Activated CD4-positive, alpha-beta T cell treated with anti-CD3 and anti-CD28 coated beads, Interleukin-2, amount 50 U/mL, for 48 hours (primary cell): ENCODE results near the gene CADPS2.

Experiments used
- DNase-seq, 2 experiments: peaks; one replicate each; pipeline ENCODE4 v3.0.0-alpha.2; 2020

CADPS2 gene

DNA sequence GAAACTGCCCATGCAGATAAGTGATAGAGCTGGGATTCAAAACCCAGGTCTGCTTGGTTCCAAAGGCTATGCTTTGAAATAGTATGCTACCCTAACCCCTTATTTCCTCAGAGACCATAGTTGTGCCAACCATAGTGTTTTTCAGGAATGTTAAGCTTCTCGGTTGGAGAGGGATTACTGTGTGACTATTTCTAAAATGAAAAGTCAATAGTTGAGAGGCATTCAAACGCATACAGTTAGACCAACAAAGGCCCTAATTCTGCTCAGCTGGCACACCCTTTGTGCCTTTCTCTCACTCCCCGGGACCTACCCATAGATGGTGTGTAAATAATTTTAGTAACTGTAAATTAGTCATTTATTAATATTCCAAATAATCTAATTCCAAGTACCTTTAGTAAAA, 118.9 kb downstream of the CADPS2 start:
- DNase-seq = no peak

DNA sequence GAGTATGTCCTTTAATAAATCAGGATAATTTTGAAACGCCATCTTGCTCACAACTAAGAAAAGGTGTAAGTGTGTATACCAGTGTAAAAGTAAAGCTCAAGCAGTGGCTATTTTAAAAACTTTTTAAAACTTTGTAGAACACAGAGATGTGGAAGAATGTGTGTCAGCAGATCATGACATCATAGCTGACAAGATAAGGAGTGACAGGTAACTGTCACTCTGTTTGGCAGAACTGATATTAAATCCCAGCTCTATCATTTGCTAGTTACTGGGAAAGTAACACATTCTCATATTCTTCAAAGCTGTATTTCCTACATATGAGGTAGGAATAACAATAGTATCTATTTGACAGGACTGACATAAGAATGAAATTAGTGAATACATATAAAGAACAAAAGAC, 119.7 kb downstream of the CADPS2 start:
- no peak for DNase-seq

DNA sequence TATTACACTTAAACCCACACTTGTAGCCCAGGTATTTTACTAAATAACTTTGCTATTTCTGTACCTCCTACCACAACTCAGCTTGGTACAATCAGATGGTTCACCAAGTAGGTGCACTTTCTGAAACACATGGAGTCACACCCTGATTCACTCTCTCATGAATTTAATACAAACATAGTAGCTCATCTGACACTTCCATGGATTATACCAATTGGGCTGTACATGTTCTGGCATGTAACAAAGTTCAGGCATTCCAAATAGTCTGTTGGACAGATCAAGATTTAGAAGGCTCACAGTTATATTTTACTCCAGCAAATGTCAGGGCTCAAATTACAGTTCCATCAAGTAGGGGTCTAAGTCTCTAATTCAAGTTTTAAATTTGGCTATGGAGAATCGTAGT, 121.4 kb downstream of the CADPS2 start:
- DNase-seq = no peak

DNA sequence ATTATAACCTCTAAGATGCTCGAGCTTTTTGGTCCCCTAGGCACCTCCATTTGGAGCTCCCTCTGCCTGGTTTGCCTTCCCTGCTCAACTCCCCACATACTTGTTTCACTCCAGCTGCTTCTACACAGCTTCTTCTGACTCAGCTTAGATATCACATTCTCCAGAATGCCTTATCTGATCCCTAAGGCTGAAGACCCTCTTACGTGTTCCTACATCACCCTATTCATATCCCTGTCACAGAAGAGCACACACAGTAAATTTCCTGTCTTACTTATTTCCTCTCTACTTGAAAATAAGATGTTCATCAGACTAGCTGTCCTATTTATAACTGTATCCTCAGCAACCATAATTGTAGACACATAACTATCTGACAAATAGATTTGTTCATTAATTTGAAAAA, 122.2 kb downstream of the CADPS2 start:
- DNase-seq = no peak

DNA sequence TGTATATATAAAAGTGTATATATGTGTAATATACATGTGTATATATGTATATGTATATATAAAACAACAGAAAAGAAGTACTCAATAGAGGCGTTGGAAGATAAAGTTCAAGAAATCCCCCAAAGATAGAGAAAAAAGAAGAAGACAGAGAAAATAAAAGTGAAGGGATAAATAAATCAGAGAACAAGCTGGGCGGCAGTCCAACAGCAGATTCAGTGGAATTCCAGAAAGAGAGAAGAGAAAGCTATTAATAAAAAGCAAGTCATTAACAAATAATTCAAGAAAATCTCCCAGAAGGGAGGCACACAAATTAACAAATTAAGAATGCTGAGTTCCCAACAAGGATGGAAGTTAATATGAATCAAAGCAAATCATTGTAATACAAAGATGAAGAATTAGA, 124.2 kb downstream of the CADPS2 start:
- no peak for DNase-seq

DNA sequence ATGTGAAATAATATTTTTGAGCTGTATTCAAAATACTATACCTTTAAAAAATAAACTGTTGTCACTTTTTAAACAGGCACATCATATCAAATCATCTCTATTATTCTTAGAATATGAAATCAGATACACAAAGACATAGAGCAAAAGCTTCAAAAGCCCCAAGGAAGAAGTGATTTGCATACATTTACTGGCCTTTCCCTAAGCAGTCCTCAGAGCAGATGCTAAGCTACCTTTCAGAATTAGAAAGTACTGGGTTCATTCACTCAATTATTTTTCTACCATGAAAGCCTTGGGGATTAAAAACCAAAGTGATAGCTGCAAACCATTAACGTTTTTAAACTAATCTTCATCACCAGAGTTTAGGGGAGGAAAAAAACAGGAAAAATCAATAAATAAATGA, 127.8 kb downstream of the CADPS2 start:
- no peak for DNase-seq

DNA sequence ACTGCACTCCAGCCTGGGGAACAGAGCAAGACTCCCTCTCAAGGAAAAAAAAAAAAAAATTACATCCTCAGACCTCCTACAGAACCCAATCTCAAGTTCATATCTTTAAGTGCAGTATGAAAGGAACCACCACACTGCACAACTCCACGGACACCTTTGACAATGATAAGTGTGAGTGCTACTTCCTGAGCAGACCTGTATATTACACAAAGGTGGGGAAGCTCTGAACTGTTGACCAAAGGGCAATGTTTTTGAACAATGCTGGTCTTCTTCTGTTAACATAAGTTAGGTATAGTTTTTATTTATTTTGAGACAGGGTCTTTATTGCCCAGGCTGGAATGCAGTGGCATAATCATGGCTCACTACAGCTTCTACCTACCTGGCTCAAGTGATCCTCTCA, 129.4 kb downstream of the CADPS2 start:
- no peak for DNase-seq

DNA sequence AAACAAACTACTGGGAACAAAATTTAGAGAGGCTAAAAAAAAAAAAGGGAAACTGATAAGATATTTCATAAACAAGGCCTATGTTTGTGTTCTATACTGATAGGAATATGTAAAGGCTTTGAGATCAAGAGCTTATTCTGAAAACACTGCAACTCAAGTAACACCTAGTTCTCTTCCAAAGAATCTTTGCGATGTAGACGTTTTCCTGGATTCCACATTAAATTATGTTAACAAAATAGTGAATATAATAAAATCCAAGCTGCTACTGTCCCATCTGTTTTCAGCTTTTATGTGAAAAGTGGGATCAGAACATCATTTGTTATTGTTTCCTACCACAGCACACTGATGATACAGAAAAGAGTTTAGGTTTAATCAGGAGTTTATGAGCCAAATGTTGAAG, 130.6 kb downstream of the CADPS2 start:
- DNase-seq = no peak

DNA sequence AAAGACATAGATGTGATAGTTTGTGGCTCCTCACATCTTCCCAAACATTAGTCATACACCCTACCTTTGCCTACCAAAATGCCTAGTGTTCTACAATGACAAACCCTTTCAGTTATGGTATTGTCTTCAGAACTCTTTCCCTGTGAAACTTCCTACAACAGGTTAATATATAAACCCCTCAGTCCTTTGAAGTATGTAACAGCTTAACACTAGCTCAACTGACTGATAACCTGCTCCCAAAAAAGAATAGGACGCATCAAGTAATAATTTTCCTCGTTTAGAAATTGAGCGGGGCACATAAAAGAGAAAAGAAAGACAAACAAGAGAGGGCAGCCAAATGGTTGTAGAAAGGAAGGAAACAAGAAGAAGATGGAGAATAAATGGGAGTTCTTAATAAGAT, 133.7 kb downstream of the CADPS2 start:
- DNase-seq = no peak

DNA sequence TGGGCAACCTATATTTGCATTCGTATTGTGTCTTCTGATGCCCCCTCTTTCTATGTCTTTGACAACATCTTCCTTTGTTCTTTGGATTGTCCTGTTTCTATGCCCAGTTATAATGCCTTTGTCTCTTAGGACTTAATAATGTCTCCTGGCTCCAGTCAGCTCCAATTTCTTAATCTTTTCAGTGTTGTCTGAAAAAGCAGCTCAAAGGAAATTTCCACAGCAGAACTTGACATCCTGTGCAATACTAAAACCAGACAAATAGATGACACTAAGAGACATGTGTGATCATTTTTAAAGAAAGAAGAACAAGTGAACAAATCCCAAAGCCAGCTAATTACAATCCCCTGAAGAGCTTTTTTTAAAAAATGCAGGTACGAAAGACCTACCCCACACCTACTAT, 135.9 kb downstream of the CADPS2 start:
- no peak for DNase-seq

DNA sequence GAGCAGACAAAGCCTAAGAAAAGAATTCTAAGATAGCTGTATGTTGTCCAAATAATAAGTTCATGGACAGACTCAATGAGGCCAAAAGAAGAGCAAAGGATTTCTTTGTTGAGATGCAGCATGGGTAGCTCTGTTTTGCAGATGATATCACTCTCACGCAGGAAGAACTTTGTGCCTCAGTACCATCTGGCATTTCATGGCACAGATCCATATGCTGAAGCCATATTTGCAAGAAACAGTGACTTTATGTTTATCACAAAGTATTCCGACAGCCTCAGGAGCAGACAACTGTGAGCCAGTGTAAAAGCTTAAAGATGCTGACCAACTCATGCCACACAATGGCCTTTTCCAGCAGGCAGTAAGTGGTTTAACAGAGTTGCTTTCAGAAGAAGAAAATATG, 138.1 kb downstream of the CADPS2 start:
- DNase-seq = no peak

DNA sequence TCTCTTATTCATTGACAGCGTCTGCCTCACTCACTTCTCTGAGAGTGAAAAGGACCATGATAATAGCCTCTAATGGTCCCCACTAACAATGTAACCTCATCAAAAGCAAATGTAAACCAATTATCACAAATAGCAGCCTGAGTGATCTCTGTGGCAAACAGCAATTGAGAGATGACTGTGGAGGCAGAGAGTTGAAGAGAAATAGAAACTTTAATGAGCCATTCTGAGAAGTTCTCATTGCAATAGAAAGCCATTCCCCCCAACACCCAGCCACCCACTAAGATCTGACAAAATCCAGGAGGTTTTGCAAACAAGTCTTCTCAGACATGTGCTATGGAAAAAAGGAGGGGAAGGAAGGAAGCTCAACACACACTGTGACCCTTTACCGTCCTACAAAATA, 139.3 kb downstream of the CADPS2 start:
- no peak for DNase-seq

DNA sequence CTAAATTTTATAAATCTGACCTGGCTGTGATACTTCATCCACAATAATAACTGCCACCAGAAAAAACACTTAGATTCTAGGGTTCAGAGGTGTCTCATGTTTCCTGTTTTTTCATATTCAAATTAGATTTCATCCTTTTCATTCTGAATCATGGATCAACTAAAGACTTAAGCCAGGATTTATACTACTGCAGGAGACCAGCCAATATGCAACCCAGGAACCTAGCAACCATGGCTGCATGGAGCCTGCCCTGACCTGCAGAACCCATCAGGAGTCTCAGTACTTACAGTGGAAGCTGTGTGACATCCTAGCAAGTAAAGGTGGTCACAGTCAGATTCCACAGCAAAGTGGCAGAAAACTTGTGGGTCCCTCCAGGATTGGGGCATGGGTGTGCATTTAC, 143.0 kb downstream of the CADPS2 start:
- no peak for DNase-seq

DNA sequence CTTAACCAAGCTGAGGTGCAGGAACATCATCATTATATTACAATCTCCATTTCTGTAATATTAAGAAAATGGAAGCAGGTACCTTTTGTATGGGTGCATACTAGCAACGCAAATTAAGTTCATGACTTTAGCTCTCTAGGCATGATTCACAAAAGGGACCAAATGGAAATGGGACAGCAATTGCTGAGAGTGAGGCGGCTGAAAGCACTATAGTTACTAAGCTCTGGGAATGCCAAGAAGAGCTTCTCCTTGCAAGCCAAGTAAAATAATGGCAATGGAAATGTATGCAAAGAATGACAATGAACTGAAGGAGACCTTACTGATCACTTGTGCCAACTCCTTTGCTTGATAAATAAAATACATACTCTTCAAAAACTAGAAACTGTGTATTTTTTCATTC, 147.3 kb downstream of the CADPS2 start:
- DNase-seq = no peak

DNA sequence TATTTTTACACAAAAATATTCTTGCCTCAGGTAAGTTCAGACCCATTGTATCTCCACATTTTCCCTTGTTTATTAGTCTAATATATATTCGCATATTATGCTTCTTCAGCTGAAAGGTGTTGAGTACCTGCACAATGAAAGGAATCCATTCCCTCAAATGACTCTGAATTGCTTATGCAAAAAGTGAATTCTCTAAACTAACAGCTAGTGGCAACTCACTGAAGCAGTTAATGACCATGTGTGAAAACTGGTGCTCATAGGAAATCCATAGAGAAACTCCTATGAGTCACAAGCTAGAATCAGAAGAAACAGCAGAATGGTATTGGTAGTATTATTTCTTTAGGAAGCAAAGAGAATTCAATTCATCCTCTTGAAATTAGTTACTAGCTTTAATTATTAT, 150.1 kb downstream of the CADPS2 start:
- DNase-seq = no peak

DNA sequence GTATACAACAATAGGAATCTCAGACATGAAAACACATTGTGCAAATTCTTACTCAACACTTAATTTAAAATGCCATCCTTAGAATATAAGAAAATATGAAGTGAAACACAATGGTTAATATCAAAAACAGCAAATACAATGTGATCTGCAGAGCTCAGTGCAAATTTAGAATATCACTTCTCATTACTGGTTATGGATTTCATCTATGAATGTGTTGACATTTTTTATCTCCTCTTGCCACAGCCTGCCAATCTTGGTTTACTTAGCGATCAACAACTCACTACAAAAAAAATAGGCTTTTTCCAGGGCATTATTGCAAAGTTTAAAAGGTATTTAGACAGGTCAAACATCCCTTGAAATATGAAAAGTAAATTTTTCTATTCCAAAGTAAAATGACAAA, 158.5 kb downstream of the CADPS2 start:
- DNase-seq = no peak

DNA sequence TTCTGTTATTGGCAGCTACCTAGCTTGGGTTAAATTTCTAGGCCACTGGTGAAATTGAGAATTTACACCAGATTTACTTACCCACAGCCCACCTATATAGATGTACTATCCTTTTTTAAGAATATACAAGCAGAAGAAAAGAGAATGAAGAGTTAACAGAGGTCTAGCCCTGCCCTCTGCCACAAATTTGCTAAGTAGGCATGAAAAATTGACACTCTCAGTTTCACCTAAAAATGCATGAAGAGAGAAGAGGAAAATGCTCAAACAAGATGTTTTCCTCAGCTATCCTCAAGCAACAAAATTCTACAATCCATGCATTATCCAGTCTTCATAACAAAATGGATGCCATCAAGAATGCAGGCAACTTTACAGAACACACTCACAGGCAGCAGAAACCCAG, 158.9 kb downstream of the CADPS2 start:
- no peak for DNase-seq

DNA sequence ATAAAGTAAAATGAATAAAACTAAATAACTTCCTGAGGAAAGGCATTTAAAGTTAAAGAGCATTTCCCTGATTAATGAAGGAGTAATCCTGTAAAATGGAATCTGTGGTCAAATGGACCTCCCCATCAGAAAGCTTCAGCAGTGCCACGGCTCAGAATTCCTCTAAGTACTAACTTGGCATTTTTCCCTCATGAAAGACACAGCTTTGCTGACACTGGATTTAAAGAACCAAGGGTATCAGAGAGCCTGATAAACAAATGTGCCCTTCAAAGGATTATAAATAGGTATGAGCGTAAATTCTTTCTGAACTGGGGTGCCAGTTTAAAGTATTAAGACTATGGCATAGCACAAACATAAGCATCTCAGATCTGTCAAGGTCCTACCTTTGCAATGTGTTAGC, 159.4 kb downstream of the CADPS2 start:
- DNase-seq = no peak

DNA sequence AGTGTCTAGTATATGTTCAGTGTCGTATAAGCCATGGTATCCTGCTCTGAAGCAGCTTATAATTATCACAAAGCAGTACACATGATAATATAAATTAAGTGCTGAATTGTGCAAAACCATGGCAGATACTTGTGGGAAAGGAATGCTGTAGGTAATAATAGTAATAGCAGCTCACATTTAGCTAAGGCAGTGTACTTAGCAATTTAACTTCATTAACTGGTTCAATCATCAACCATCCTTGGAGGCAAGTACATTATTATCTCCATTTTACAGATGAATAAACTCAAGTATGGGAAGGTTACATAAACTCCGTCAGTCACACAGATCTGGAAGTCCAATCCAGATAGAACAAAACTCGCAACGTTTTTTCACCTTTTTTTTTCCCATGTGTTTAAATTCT, 161.9 kb downstream of the CADPS2 start:
- no peak for DNase-seq

DNA sequence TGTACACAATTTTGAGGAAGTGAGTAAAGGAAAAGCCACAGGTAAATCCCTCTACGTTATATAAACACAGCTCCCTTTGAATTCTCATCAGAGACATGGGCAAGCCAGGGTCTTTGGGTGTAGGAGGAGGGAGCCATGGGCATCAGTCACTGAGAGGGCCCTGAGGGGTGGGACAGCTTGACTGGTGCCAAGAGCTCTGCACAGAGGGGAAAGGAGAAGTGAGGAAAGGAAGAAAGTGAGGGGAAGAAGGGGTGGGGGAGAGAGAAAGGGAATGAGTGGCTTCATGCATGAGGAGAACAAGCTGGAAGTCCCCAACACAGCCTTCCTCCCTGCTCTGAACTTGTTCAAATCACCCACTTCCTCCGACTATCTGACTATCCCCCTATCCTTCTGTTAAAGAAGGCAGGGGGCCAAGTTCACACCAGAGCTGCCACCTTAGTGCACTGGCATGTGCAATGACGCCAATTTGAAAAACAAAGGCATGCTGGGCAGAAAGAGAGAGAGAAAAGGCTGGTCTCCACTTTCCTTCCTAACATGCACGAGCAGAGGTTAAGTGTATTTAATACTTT, 167.2 kb downstream of the CADPS2 start:
- no peak for DNase-seq

DNA sequence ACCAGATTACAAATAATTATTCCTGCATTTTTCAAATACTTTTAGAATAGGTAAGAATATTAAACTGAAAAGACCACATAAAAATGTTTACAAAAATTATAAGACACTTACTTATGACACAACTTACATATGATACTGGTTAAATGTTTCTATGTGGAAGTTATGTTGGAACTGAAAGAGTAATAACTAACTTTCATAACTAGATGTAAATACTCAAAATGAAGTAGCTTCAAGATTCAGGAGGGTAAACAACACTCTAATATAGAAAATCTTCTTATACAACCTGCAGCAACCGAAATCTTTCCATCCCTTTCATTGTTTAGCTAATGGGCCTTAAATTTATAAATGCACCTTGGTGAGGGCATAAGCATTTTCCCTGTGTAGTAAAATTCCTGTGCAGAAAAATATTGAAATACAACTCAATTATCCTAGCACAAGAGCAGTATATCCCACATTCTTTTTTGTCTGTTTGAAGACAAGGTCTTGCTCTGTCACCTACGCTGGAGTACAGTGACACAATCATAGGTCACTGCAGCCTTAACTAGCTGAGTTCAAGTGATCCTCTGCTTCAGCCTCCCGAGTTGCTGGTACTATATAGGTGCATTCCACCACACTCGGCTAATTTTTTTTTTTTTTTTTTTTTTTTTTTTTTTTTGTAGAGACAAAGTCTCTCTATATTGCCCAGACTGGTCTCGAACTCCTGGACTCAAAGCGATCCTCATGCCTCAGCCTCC, 168.7 kb downstream of the CADPS2 start:
- no peak for DNase-seq

DNA sequence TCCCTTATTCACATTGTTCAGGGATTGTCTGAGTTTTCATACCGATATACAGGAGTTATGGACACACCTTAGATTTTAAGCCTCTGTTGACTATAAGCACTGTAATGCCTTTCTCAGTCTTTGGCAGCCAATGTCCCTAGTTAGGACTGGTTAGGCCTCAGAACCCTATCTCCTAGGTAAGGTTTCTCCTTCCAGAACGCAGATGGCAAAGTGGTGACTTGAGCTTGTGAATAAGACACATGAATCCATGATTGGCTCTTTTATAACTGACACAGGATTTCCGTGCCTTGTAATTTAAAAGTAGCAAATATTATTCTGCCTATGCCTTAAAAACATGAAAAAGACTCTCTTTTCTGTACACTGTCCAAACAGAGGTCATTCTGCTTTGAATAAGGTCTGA, 171.1 kb downstream of the CADPS2 start:
- DNase-seq = no peak

DNA sequence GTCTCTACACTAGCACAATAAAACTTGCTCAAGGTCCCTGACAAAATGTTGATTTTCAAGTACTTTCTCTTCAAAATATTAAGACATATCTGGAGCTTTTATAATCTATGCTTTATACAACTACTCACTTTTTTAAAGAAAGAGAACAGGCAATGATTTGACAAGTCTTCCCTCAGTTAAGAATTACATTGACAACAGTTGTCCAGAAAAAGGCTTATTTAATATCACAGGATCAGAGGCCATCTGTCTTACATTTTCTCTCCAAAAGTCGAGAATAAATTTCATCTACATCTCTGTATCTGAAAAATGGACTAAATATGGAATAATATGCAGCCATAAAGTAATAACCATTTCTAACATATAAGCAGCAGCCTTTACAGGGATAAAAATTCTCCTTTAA, 175.3 kb downstream of the CADPS2 start:
- DNase-seq = no peak

DNA sequence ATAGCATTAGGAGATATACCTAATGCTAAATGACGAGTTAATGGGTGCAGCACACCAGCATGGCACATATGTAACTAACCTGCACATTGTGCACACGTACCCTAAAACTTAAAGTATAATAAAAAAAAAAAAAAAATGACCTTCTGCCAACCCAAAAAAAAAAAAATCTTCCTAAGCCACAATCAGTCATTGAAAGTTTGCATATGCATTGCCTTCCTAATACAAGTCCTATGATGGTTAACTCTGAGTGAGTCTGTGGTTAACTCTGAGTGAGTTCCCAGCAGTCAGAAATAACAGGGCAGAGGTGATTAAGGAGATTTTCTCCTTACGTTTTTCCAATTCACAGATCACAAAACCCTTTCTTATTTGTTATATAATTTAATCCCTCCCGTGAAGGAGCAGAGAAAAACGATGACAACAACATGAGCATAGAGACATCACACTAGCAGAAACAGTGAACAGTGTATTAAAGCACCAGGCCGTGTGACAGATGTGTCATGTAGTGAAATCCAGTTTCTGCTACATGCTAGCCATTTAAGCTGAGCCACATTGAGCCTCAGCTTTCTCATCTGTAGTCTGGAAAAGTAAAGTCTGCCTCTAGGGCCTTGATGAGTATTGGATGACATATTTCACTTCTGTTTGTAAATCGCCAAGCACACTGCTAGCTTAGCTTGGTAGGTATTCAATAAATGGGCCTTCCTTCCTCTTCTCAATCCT, 176.2 kb downstream of the CADPS2 start:
- DNase-seq = no peak

DNA sequence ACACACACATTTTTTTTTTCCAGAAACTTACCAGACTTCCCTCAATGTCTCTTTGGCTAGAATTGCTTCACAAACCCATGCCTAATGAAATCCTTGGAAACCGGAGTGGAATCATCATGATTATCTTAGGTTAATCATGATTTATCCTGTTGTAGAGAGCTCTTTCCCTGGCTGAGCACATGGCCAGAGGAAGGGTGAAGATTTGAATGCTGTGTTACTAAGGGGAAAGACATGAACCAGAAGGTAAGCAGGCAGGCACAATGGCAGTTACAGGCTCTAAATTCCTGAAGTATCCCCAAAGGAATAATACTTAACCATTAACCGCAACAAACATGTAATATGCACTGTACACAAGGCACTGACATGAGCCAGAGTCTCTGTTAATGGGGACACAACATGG, 179.4 kb downstream of the CADPS2 start:
- no peak for DNase-seq
